ENCODE data around the gene PADI1.

Gene PADI1

DNA sequence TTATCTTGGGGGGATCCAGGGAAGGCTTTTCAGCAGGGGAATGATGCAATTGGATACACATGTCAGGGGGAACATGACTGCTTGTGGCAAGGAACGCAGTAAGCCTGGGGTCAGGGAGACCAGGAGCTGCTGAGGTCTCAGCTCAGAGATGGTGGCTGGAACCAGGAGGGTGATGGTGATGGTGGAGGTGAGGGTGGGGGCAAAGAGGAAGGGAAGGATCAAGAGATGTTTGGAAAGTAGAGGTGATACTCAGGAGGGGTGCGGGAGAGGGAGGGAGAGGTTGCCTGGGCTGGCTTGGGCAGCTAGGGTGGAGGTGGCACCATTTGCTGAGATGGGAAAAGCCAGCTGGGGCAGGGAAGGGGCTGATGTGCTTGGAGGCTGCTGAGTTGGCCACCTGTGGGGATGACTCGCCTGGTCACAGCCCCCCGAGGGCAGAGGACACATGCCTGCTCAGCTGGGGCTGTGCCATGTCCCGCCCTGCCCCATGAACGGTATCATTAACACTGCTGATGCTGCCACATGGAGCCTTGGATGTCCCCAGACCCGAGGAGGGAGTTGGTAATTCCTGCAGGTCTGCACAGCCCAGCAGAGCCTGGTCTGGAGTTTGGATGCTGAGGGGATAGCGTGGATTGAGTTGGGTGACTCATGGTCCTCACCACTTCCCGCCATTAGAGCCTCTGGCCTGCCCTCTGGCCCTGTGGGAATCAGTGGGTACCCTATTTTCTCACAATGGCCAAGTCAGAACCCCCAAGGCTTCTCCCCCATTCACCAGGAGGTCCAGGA lies 6.3 kb upstream of the PADI1 start:
- DNase-seq = no peak

DNA sequence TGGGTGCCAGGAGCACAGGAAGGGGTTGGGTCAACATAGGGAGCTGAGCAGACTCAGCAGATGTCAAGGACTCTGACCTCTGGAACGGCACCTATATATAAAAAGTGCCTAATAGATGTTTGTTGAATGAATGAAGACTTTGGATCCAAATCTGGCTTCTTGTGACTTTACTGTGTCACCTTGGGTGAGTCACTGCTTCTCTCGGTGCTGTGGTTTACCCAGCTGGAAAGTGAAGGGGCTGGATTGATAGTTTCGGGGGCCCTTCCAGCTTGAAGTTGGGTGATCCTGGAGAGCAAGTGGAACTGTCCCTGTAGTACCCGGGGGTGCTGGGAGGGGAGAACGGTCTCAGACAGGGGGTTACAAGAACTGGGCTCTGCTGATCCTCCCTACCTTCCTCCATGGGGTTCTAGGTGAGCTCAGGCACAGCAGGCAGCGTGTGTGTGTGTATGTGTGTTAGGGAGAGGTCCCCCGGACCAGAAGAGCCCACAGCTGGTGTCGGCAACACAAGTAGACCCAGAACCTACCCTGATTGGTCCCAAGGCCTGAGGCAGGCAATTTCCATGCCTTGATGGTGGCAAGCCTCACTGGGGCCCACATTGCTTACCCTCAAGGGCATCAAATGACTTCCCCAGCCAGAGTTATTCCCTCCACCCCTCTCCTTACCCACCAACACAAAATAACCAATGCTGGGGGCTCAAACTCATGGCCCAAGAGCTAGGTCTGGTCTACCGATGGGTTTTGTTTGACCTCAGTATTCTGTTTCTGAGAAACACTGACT lies 5.5 kb upstream of the PADI1 start:
- no peak for DNase-seq

DNA sequence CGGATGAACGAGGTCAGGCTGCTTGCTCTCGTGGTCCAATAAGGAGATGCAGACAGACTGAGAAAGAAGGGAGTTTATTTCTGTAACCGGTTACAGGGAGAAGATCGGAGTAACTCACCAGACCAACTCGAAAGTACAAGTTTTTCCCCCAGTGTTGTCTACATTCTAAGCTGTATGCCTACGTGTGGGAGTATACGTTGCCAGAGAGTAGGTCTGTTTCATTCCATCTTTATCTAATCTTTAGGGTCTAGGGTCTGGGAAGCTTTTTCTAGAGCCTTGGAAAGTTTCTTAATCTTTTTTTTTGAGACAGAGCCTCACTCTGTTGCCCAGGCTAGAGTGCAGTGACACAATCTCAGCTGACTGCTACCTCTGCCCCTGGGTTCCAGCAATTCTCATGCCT lies 4.7 kb upstream of the PADI1 start:
- no peak for DNase-seq

DNA sequence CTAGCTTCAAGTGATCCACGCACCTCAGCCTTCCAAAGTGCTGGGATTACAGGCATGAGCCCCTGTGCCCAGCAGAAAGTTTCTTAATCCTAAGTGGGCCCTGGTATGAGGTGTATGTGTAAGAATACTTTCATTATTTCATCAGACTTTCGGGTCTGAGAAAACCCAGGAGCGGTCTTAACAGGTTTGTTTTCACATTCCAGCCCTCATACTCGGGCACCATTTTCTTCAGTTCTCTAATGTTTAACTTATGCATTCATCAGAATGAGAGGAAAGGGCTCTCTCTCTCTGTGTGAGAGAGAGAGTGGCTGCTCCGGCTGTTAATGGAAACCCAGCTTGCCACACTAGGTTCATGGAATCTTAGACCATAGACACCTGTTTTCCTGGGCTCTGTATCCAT lies 4.2 kb upstream of the PADI1 start:
- no peak for DNase-seq

DNA sequence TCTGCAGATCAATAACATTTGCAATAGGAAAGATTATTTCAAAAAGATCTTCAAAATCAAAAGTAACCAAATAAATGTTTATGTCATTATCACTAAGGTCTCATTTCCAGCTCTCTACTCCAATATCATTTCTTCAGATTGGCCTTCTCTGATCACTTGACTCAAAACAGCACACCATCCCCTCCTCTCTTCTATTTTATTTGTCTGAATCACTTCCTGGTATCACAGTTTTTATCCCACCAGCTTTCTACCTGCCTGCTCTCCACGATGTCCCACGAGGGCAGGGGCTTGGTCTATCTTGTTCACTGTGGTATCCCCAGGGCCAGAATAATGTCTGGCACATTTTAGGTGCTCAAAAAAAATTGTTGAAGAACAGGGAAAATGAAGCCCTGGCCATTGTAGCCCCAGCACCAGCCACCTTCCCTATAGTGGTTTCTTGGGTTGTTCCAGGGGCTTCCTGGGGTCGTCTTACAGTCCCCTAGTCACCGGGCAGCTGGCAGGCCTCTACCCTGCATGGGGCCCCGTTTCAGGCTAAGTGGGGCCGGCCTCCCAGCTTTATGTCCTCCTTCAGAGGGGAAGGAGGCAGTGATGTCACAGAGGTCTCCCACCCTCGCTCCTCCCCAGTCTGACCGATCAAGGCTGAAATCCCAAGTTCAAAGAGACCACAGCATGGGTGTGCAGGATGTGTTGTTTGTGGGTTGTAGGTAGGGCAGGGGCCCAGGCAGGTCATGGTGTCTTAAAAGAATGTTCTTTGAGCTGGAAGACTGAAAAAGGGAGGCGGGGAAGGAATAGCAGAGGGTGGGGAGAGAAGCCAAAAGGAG lies 3.5 kb upstream of the PADI1 start:
- DNase-seq = no peak

DNA sequence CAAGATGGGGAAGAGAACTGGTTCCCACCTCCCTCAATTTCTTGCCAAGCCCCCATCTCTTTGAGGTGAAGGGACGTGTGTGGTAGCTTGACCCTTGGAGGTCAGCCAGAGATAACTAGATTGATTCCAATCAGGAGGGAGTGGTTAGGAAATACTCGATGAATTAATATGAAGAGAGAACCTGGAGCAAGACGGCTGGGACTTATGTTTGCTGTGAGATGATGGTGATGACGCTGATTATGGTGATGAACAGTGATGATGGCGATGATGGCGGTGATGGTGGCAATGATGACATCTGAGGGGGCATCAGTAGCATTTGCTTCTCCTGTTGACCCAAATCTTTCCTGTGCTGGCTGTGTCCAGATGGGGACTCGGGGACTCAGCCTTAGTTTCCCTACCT lies 724 bp downstream of the PADI1 start:
- no peak for DNase-seq

DNA sequence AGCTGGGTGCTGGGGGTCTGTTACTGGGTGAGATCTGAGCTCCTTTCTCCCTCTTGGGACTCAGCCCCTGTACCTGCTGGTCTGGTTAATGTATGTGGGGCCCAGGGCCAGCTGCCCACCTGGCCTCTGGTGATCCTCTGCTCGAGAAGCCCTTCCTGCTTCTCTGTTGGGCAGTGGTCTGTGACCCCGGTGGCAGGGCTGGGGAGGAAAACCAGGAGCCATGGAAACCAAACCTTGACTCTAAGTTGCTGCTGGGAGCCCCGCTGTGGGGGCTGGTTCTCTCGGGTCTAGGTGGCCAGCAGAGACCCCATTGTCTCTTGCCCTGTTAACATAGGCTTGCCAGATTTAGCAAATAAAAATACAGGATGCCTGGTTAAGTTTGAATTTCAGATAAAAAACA lies 1.3 kb downstream of the PADI1 start:
- no peak for DNase-seq

DNA sequence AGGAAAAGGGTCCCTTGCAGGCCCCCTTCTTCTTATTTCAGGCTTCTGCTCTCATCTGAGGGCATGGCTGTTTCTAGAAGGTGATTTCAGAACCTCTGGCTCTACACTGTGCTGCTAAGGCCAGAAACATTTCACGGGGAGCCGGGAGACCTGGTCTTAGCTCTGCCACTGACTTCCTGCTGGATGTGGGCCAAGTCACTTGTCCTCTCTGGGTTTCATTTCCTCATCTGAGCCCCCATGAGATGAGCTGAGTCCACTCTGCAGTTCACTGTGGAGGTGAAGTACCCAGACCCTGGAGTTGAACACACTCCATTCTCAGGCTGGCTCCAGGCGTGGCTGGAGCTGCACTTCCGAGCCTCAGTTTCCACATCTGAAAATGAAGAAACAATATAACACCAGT lies 2.1 kb downstream of the PADI1 start:
- no peak for DNase-seq

DNA sequence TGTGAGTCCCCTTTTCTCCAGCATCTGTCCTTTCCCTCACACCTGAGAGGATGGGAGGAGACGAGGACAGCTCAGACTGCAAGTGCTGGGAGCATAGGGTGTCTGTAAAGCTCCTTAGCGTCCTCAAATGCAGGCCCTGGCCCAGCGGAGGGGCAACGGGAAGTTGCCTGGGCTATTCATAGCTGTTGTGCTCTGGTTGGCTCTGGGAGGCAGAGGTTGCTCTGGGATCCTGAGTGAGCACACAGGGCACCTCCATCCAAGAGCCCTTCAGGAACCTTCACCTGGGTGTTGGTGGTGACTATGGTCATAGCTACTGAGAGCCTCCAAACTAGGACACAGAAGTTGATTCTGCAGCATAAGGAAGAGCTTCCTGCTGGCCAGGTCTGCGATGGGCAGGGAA lies 2.6 kb downstream of the PADI1 start:
- no peak for DNase-seq

DNA sequence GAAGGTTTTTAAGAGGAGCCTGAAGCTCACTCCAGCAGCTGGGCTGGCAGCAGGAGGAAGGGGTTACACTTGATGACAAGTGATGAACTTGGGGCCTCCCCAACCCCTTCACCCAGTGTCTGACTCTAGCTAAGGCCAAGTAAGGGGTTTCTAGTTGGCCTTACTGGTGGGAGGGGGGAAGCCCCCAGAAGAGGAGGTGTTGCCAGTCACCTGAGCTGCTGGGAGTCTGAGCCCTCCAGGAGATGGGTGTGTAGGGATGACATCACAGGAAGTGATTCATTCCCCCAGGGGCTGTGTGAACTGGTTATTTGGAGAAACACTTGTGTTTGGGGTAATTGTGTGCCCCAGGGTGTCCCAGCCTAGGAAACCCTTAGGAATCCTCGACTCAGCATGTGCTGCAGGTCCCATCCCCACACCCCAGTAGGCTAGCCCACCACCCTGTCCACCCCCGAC lies 3.1 kb downstream of the PADI1 start:
- peak; percentile 65 for DNase-seq

DNA sequence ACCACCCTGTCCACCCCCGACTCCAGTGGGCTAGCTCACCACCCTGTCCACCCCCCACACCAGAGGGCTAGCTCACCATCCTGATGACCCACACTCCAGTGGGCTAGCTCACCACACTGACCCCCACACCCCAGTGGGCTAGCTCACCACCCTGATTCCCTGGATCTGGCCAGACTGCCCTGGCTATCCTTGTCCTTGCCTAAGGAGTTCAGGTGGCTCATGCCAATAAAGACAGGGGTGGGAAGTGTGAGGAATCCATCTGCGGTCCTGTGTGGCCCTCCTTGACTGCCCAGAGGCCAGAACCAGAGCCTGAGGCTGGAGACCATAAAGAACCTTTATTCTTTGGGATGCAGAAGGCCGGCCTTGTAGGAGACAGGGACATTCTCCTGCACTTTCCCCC lies 3.6 kb downstream of the PADI1 start:
- DNase-seq = no peak

DNA sequence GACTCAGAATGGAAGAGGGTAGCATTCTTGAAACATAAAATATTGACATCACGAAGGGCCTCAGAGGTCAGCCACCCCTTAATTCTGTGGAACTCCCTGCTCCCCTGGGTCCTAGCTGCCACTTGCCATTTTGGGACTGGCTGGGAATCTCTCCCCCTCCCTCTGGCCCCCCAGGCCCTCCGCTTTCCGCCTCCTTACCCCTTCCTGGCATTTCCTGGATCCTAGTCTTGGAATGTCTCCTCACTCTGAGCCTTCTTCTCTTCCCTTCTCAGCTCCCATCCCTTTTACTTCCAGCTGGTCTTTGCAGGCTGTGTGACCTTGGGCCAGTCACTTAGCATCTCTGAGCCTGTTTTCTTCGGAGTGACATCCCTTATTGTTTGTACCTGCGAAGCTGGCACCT lies 4.5 kb downstream of the PADI1 start:
- DNase-seq = no peak

DNA sequence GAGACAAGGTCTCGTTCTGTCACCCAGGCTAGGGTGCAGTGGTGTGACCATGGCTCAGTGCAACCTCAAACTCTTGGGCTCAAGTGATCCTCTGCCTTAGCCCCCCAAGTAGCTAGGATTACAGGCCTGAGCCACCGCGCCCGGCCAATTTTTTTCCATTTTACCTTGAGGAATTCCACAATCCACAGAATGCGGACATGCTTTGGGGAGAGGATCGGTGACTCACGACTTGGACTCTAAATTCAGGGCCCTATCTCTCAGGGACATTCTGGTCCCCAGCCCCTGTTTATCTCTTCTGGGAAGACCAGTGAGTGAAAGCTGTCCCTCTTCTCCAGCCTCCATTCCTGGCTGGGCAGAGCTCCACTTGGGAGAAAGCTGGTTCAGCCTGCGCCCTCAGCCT lies 5.2 kb downstream of the PADI1 start:
- no peak for DNase-seq

DNA sequence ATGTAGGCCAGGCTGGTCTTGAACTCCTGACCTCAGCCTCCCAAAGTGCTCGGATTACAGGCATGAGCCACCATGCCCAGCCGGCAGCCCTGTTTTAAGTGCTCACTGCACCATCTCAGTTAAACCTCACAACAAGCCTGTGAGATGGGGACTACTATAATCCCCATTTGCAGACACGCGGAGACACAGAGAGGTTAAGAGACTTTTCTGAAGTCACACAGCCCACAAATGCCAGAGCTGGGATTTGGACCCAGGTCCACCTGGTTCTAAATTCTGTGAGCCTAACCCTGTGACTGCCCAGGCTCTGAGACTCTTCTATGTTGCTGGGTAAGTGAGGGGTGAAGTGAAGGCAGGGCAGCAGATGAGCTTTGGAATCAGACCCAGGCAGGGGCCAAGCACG lies 6.4 kb downstream of the PADI1 start:
- no peak for DNase-seq

DNA sequence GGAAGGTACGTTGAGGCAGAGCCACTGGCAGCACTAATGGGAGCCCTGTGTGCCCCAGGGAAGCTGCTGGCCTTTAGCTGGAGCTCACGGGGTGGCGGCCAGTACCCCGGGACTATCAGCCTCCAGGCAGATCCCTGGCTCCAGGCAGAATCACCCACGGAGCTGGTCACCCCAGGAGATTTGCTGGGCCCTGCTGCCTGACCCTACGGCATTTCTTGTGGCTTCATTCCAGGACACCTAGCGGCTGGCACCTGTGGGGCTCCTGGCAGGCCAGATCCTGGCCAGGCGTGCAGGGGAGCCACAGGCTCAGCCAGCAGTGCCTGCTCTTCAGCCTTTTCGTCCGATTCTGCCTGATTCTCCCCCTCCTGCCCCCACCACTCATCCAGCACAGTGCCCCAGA lies 7.1 kb downstream of the PADI1 start:
- DNase-seq = no peak

DNA sequence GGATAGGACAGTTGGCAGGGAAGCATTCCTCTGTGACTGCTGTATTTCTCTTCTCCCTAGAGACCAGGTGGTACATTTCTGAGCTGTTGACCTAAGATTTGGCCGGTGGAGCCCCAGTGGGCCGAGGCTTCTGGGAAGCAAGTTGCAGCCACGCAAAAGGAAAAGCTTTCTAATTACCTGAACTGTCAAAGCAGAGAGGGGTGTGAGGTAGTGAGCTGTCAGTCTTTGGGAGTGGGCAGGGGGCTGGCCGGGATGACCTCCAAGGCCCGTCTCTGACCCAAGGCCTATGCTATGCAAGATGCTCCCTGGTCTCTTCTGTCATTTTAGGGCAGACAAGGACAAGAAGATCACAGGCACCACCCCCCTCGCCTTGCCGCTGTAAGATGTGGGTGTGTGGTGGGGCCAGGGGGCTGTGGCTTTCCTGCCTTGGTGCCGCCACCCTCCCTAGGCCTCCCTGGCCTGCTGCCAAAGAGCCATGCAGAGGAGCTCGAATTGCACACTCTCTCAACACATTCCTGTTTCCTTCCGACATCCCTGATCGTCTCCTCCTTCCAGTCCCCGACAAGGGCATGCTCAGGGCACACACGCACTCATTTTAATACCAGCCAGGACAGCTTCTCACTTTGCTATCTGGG lies 7.7 kb downstream of the PADI1 start:
- DNase-seq = peak; percentile 10

DNA sequence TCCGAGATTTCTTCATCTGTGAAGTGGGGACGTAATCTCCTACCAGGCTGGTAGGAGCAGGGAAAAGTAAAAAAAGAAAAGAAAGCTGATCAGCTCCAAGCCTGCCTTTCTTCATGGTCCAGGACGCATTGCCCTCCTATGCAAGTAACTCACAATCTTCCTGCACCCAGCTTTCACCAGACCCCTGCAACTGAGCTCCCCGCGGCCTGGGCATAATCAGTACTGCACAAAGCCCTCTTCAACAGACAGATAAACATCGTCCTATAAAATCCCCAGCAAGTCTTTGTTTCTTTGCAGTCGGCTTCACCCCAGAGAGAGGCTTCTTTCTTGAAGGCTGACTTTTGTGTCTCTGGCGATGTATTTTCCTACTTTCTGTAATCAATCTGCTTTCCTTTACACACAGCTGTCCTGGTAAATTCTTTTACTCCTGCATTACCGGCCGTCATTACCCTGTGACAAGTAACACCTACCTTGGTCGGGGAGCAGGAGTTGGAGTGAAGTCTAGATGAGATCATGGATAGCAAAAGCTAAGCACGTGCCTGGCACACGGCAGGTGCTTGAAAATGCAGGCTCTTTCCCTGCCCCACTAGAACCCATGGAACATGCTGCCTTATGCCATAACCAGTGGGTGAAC lies 8.3 kb downstream of the PADI1 start:
- no peak for DNase-seq

DNA sequence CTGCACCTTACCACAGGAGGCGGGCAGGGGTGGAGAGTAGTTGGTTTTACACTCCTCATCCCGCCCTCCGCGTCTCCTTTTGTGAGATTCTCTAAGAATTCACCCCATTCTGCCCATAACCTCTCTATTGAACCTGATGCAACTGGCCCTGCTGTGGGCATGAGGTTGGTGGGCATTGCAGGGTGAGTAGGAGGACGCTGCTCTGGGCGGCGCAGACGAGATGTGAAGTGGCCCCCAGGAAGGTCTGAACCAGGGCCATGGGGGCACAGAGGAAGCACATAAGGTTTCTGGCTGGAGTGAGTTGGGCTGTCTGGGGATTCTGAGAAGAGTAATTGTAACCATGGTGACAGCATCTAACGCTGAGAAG lies 8.8 kb downstream of the PADI1 start:
- DNase-seq = no peak

DNA sequence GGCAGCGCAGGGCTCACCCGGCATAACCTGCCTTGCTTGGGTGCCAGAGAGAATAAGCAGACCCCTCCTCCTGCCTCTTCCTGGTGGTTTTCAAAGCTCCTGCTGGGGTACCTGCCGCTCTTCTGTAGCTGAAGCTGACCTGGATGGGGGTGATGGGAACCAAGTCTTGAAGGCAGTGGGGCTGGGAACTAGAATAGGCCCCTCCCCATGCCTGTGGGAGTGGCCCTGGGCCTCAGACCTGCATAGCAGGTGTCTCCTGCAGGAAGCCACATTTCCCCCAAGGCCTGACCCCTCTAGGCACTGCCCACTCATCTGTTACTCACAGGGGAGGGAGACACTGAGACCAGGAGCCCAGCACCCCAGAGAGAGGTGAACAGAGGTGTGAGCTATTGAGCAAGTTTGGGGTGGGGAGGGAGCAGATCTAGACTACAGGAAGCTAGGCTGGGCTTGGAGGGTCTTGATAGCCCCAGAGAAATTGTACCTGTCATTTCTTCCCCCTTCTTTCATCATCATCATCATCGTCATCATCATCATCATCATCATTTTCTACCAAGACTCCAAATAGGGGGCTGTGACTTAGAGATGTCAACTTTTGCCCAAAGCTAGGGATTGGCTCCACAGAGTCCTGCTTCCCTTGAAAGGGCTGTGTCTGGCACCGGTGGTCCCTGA lies 10.1 kb downstream of the PADI1 start:
- DNase-seq = no peak

DNA sequence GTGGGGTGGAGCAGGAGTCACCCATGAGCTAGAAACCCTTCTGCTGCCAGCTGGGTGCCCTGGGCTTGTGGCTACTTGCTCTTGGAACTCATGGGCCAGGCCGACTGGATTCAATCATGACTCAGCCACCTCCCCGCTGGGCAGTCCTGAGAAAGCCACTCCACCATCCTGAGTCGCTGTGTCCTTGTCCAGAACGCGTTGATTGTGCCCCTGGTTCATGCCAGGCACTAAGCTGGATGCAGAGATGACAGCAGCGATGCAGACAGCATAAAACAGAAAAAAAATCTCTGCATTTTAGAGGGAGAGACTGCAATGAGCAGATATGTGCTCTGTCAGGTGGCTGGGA lies 10.6 kb downstream of the PADI1 start:
- no peak for DNase-seq

DNA sequence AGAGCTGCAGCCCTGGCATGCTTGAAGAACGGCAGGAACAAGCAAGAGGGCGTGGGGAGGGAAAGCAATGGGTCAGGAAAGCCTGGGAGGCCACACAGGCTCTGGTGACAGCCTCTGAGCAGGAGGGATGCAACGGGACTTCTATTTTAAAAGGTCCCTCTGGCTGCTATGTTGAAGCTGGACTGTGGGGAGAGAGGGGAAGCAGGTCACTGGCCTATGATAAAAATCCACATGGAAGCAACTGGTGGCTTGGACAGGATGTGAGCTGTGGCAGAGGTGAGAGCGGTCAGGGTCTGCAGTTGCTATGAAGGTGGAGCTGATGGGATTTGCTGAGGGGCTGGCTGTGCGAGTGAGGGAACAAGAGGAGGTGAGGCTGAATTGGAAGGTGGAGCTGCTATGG lies 11.2 kb downstream of the PADI1 start:
- no peak for DNase-seq

DNA sequence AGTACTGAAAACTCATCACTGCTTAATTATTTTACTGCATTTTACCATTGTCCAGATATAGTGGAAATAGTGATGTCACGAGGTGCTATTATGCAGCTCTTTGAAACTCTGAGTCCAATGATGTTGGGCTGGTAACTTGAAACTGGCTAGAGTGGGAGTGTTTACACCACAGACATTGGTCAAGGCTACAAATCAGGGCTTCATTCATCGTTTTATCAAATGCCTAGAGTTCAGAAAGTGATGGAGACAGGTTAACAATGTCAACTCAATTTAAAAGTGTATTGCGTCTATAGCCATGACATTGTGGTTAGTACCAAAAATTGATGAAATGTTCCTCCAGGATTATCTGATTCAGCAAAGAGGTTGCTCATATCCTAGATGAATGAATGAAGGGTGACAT lies 12.7 kb downstream of the PADI1 start:
- DNase-seq = no peak

All from activated CD4-positive, alpha-beta T cell treated with anti-CD3 and anti-CD28 coated beads, Interleukin-2, amount 50 U/mL, for 16 hours (primary cell).